ENCODE measurements around the gene CDK19.
"Not testable (repeated sequence)": the region's sequence is repeated elsewhere in the genome, so short reads cannot be mapped to it uniquely, and the experiment has no call there.

The CDK19 gene

GRCh38 chr6:110720066-110720465, 95.2 kb downstream of the CDK19 start:
- DNase-seq (ENCODE audit: insufficient read length, low spot score) (no peak), FAIRE-seq (no peak)
- no peak for TF ChIP-seq POLR2A (IDR thresholded peaks at IDR 0.05; ENCODE audit: low read depth, low read length)

- not testable (repeated sequence) for FAIRE-seq; DNase-seq (ENCODE audit: insufficient read length, low spot score)
These were observed 95.7 kb downstream of the CDK19 start for GRCh38 chr6:110719601-110720000.

- FAIRE-seq (no peak), DNase-seq (ENCODE audit: insufficient read length, low spot score) (no peak)
- TF ChIP-seq POLR2A (IDR thresholded peaks at IDR 0.05; ENCODE audit: low read depth, low read length), result no peak
These were observed 101.1 kb downstream of the CDK19 start for GRCh38 chr6:110714143-110714542.

- DNase-seq (ENCODE audit: insufficient read length, low spot score), result no peak
- TF ChIP-seq POLR2A (IDR thresholded peaks at IDR 0.05; ENCODE audit: low read depth, low read length), result no peak
- FAIRE-seq, result no peak
These were observed 103.0 kb downstream of the CDK19 start for GRCh38 chr6:110712238-110712637.

- TF ChIP-seq POLR2A (IDR thresholded peaks at IDR 0.05; ENCODE audit: low read depth, low read length), result no peak
- FAIRE-seq, result no peak
- DNase-seq (ENCODE audit: insufficient read length, low spot score), result no peak
These were observed 105.2 kb downstream of the CDK19 start for GRCh38 chr6:110710115-110710514.

GRCh38 chr6:110708295-110708950, 106.8 kb downstream of the CDK19 start:
- TF ChIP-seq POLR2A (IDR thresholded peaks at IDR 0.05; ENCODE audit: low read depth, low read length), result no peak
- FAIRE-seq (no peak), DNase-seq (ENCODE audit: insufficient read length, low spot score) (no peak)

GRCh38 chr6:110705543-110705942, 109.7 kb downstream of the CDK19 start:
- no peak for TF ChIP-seq POLR2A (IDR thresholded peaks at IDR 0.05; ENCODE audit: low read depth, low read length)
- DNase-seq (ENCODE audit: insufficient read length, low spot score) (no peak), FAIRE-seq (no peak)

GRCh38 chr6:110703906-110704594, 111.2 kb downstream of the CDK19 start:
- FAIRE-seq (no peak), DNase-seq (ENCODE audit: insufficient read length, low spot score) (no peak)
- no peak for TF ChIP-seq POLR2A (IDR thresholded peaks at IDR 0.05; ENCODE audit: low read depth, low read length)

- FAIRE-seq (no peak), DNase-seq (ENCODE audit: insufficient read length, low spot score) (no peak)
- no peak for TF ChIP-seq POLR2A (IDR thresholded peaks at IDR 0.05; ENCODE audit: low read depth, low read length)
These were observed 112.0 kb downstream of the CDK19 start for GRCh38 chr6:110703010-110703905.

- no peak for TF ChIP-seq POLR2A (IDR thresholded peaks at IDR 0.05; ENCODE audit: low read depth, low read length)
- no peak for DNase-seq (ENCODE audit: insufficient read length, low spot score)
- FAIRE-seq, result no peak
These were observed 115.5 kb downstream of the CDK19 start for GRCh38 chr6:110699780-110700179.

GRCh38 chr6:110693994-110694393, 121.3 kb downstream of the CDK19 start:
- no peak for TF ChIP-seq POLR2A (IDR thresholded peaks at IDR 0.05; ENCODE audit: low read depth, low read length)
- FAIRE-seq (no peak), DNase-seq (ENCODE audit: insufficient read length, low spot score) (no peak)

GRCh38 chr6:110693296-110693695, 122.0 kb downstream of the CDK19 start:
- no peak for TF ChIP-seq POLR2A (IDR thresholded peaks at IDR 0.05; ENCODE audit: low read depth, low read length)
- FAIRE-seq (no peak), DNase-seq (ENCODE audit: insufficient read length, low spot score) (no peak)

- no peak for TF ChIP-seq POLR2A (IDR thresholded peaks at IDR 0.05; ENCODE audit: low read depth, low read length)
- DNase-seq (ENCODE audit: insufficient read length, low spot score), result no peak
- FAIRE-seq, result no peak
These were observed 124.4 kb downstream of the CDK19 start for GRCh38 chr6:110690916-110691315.

GRCh38 chr6:110690106-110690654, 125.1 kb downstream of the CDK19 start:
- no peak for TF ChIP-seq POLR2A (IDR thresholded peaks at IDR 0.05; ENCODE audit: low read depth, low read length)
- FAIRE-seq, result no peak
- DNase-seq (ENCODE audit: insufficient read length, low spot score), result no peak
